Esophagus muscularis mucosa (tissue), 4 donors: Measurements from ENCODE around the gene PRKCE.

Source experiments
- CTCF ChIP-seq, 3 experiments: fragments of 200-600 bp in 2 of 3; fragments of 450-650 bp in 1 of 3; sonication (generic) in 2 of 3; IDR thresholded peaks; one replicate each; pipeline ENCODE4 v1.5.1; 2017 to 2019; ENCODE audit warnings: antibody characterized with exemption in 3 of 3, mild to moderate bottlenecking in 2 of 3, moderate library complexity in 1 of 3
- EP300 ChIP-seq: sonication (generic); formaldehyde crosslinking; IDR thresholded peaks from one replicate; pipeline ENCODE4 v1.6.1; 2017; ENCODE audit warnings: antibody characterized with exemption
- POLR2A ChIP-seq: fragments of 450-650 bp; IDR thresholded peaks from one replicate; pipeline ENCODE4 v1.6.1; 2017; ENCODE audit warnings: antibody characterized with exemption, moderate library complexity, mild to moderate bottlenecking, low read depth
- POLR2AphosphoS5 ChIP-seq, 2 donors: sonication (generic); formaldehyde crosslinking; IDR thresholded peaks; one replicate each; pipeline ENCODE4 v1.6.1; 2017; ENCODE audit warnings: antibody characterized with exemption in 2 of 2

- no peak for TF ChIP-seq POLR2A
- no peak for TF ChIP-seq CTCF (IDR thresholded peaks at IDR 0.05)
- TF ChIP-seq EP300 = no peak
- TF ChIP-seq POLR2AphosphoS5 (IDR thresholded peaks at IDR 0.05) = no peak
These were observed 471.0 kb downstream of the PRKCE start for GRCh38 chr2:46122318-46122976.
